Activated gamma-delta T cell (primary cell): Measurements from ENCODE around the gene TNXB.
"Not testable (repeated sequence)": the region's sequence is repeated elsewhere in the genome, so short reads cannot be mapped to it uniquely, and the experiment has no call there.

Source experiments
- DNase-seq: peaks from one replicate; lab custom pipeline; 2025; lab: John Stamatoyannopoulos, UW

The TNXB gene

DNA sequence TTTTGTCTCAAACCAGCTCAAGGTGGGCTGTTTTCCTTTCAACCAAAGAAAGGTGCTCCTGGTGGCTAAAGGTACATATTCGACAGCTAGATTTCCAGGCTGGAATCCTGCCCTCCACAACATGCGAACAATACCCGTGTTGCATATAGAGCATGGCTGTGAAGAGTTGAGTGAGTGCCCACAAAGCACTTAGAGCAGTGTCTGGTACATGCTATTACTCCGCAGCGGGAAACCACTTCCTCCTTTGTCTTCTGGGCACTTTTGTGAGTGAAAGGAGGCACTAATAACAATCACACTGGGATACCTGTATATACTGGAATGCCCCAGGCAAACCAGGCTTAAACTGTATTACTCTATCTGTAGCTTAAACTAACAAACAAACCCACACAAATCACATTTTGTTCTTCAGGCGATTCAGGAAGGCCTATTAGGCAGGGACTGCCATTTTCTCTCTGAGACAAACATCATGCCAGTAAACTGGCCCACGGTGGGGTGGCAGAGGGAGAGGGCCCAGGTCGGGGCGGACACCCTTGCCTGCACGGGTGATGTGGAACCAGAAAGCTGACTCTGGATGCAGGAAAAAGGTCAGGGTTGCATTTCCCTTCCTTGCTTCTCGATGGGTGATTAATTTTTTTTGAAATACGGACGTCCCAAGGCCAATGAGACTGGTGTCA, 104.1 kb downstream of the TNXB start:
- not testable (repeated sequence) for DNase-seq

DNA sequence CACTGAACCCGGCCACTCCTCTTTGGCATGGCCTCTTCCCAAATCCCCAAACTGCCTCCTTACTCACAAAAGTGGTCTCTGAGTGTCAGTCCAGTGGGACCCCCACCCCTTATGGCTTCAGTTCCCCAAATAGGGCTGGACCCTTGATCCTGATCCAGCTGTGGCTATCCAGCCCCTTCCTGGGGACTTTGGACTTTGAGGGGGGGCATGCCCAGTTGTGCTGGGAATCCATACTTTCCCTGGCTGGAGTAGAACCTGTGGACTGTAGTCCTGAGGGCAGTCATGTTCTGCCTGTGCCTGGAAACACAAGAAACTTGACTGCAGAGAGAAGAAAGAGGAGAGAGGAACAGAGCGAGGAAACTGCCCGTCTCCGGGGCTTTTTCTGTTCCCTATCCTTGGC, 104.7 kb downstream of the TNXB start:
- DNase-seq, result not testable (repeated sequence)

- not testable (repeated sequence) for DNase-seq
These were observed 105.8 kb downstream of the TNXB start for GRCh38 chr6:32003301-32003700.

DNA sequence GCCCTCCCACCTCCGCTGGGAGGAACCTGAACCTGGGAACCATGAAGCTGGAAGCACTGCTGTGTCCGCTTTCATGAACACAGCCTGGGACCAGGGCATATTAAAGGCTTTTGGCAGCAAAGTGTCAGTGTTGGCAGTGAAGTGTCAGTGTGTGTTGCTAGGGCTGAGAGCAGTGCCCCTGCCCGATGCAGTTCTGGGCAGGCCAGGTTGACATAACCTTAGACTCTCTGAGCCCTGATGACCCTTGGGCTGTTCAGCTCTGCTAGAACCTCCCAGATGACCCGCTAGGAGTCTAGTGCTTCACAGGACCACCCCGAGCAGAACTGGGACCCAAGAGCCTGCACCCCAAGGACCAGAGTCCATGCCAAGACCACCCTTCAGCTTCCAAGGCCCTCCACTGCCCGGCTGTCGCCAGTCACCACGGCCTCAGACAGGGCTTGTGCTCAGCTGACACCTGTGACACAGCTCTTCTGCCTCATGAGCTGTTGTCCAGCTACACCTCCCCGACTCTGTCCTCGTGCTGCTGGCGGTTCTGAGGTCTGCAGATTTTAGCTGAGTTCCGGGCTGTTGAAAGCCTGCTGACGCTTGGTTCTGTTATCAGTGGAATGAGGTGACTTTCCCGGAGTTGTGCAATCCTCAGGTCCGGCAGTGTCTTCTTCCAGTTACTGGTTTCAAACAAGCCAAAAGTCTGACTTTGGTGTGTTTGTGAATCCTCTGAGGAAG, 106.4 kb downstream of the TNXB start:
- DNase-seq, result not testable (repeated sequence)

DNA sequence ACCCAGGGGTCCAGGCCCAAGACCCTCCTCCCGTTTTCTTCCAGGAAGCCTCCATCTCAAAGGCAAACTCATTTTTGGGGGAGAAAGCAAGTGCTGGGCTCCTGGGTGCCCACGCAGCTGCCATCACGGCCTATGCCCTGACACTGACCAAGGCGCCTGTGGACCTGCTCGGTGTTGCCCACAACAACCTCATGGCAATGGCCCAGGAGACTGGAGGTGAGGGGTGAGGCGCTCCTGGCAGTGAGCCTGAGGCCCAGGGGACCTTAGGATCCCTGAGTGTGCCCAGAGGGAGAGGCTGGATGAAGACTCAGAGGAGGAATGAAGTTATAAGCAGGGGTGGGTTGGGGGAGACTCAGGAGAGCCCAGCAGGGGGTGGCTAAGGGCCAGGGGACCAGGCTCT, 112.8 kb downstream of the TNXB start:
- not testable (repeated sequence) for DNase-seq

DNA sequence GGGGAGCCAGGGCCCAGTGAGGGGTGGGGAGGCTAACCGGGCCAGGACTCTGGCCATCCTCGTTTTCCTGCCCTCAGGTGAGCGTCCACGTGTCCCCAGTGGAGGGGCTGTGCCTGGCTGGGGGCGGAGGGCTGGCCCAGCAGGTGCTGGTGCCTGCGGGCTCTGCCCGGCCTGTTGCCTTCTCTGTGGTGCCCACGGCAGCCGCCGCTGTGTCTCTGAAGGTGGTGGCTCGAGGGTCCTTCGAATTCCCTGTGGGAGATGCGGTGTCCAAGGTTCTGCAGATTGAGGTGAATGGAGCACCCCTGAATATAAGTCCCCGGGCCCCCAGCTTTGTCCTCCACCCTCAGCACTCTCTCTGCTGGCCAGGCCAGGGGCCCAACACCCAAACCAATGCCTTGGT, 114.7 kb downstream of the TNXB start:
- not testable (repeated sequence) for DNase-seq
